HG03342 (cell line): Measurements from ENCODE around the gene CLEC16A.
A peak's percentile ranks its signal among the peaks of the same experiment; 100 is the strongest.

Experiments
- ATAC-seq: cut with Tn5 transposase; IDR thresholded peaks from one replicate; pipeline ENCODE4 v1.9.1; 2021; ENCODE audit warnings: mild to moderate bottlenecking, moderate library complexity; ENCODE audit not compliant: unreplicated experiment

CLEC16A gene

DNA sequence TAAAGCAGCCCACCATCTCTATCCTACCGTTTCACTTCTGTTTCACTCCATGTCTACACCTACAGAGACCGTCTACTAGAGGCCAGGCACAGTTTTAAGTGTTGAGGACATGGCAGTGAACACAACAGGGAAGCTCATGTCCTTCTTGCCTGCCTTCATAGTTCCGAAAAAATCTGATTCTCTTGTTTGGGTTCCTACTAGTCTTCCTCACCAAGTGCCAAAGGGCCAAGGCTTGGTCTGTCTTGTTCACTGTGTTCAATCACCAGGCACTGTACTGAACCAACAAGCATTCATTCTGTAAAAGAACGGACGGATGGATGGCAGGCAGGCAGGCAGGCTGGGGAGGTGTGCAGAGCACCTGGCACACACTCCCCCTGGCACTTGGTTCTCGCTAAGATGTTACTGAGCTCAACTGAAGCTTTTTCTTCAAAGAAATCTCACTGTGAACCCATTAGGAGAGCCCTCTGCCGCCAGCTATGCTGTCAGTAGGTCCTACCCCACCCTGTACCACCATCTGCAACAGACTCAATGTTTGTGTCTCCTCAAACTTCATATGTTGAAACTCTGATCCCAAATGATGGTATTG lies 4.6 kb upstream of the CLEC16A start:
- ATAC-seq: no peak

GRCh38 chr16:10940501-10941079 lies 3.8 kb upstream of the CLEC16A start:
- no peak for ATAC-seq

GRCh38 chr16:10941127-10941933 lies 3.0 kb upstream of the CLEC16A start:
- no peak for ATAC-seq

GRCh38 chr16:10941935-10942351 lies 2.4 kb upstream of the CLEC16A start:
- ATAC-seq: peak; percentile 5

- peak; percentile 54 for ATAC-seq
Observed at GRCh38 chr16:10942352-10943063, 1.9 kb upstream of the CLEC16A start, which contains the start of gene DEXI. Gene DEXI (minus strand): TSS chr16:10942468. CDS start chr16:10942005, 463 bp downstream.

DNA sequence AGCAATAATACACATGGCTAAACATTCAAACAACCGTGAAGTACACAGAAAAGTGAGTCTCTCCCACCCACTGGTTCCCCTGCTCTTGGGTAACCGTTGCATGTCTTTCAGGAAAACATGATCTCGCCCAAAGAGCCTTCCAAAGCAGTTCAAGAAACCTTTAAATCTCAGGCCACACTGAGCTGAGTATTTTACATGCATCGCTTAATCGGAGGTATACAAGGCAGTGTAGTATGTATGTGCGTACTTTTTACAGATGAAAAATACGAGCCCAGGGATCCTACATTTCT lies 1.4 kb upstream of the CLEC16A start:
- no peak for ATAC-seq

DNA sequence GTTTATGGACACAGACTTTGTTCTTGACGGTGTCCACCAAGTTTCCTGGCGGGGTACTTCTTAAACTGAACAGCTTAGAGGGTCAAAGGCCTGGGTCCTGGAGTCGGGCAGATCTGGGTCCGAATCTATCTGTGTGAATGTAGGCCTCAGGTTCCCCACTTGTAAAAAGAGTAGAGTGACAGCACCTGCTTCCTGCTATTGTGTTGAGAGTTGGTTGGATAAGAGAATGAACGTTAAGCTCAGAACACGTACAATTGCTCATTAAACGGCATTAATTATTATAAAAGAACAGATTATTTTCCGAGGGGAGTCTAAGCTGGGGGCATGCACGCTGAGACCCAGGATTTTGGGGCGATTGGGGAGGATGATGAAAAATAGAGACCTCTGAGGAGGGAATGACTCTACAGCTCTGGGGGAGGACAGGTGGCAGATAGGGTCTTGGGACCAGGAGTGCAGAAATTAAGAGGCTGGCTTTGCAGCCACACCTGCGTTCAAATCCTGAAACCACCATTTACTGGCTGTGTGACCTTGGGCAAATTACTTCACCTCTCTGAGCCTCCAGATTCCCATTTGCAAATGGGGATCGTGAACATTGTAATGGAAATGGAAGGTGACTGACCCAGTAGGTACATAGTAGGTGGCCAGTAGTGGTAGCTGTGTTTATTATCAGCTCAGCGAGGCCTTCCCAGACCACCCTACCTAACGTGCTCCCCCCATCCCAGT lies 862 bp downstream of the CLEC16A start:
- no peak for ATAC-seq

GRCh38 chr16:10946308-10946707 lies 1.9 kb downstream of the CLEC16A start:
- no peak for ATAC-seq

DNA sequence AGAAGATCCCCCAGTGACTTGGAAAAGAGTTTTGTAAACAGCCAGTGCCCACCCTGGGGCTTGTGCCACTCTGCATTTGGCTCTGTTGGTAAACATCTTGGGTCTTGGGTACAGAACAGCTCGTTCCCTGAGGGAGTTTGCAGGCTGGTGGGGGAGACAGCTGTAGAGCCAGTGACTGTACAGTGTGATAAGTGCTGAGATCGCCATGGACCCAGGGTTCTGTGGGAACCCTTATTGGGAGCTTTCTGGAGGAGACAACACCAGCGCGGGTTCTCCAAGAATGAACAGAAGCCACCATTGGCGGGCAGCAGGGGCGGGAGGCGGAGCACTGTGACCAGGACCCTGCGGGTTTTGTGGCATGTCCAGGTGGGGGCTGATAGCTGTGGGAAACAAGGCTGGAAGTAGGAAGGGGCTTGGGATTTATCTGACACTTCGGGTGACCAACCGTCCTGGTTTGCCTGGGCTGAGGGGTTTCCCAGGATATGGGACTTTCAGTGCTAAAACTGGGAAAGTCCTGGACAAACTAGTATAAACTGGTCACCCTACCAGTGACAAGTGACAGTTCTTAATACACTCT lies 2.9 kb downstream of the CLEC16A start:
- ATAC-seq: no peak

- peak; percentile 75 for ATAC-seq
Observed at GRCh38 chr16:10949424-10949970, 5.1 kb downstream of the CLEC16A start.

- ATAC-seq: no peak
Observed at GRCh38 chr16:10950393-10950792, 6.0 kb downstream of the CLEC16A start.

DNA sequence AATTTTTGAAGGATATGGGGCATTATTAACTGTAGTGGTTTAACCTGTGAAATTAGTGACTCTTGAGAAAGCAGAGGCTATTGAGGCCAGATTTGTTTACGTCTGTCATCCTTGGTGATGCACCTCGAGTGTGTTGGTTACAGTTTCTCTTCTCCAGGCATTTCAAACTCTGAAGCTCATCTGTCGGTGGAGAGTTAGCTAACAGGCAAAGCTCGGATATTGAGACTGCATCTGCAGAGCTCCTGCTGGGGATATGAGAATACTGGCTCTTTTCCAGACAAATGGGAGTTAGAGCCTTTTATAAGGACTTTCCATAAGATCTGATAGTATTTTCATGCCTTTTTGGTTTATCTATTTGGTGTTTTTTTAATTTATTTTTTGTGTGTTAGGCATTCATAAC lies 6.7 kb downstream of the CLEC16A start:
- no peak for ATAC-seq

DNA sequence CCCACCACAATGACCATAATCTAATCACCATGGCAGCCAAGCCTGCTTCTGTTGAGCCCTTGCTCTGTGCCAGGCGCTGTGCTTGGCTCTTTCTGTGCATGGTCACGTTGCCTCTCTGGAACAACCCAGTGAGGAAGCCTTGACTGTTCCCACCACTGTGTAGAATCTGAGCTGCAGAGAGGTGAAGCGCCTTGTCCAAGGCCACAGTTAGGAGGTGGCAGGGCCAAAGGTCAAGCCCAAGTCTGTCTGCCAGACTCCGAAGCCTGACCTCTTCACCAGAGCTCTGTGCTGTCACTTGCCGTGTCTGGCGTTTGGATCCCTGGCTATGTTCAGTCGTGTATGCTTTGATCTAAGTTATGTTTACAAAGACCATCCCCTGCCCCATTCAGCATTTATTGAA lies 10.5 kb downstream of the CLEC16A start:
- ATAC-seq: no peak

DNA sequence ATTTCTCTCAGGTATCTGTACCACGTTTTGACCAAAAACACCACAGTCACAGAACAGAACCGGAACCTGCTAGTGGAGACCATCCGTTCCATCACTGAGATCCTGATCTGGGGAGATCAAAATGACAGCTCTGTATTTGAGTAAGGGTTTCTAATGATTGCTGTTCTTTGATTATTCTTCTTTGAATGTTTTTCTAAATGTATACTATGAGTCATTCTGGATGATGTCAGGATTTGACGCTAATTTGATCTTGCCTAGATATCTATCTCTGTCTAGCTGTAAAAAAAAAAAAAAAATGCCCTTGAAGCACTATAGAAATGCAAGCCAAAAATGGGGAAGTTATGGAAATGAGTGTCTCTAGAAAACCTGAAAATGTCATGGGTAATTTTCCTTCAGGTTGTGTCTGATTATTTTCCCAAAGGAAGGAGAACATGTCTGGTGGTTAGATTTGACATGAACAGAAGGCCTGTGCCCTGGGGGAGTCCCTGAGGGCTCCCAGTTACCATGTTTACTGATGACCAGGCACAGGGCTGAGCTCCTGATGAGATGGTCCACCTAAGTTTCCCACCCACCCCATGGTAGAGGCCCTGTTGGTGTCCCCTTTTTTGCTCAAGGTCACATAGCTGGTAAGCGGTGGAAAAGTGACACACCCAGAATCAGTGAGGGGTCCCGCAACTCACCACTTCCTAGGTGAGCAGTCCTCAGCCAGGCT lies 13.6 kb downstream of the CLEC16A start:
- no peak for ATAC-seq

- ATAC-seq: no peak
Observed at GRCh38 chr16:10959161-10959560, 14.8 kb downstream of the CLEC16A start.

DNA sequence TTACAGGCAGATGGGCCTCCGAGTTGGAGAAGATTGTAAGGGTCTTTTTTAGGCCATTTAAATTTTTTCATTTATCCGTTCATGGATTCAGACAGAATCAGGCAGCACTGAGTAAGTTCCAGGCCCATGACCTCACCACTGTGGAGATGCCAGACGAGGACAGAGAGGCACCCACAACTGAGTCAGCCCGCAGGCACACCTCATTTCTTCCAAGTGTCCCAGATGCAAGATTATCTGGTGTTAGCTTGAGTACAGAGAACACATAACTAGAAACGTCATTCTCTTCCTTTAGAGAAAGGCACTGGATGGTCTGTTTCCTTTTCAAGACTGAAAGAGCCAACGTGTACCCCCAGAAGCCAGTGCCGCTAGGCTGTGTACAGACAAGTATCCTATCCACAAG lies 16.9 kb downstream of the CLEC16A start:
- ATAC-seq: no peak

DNA sequence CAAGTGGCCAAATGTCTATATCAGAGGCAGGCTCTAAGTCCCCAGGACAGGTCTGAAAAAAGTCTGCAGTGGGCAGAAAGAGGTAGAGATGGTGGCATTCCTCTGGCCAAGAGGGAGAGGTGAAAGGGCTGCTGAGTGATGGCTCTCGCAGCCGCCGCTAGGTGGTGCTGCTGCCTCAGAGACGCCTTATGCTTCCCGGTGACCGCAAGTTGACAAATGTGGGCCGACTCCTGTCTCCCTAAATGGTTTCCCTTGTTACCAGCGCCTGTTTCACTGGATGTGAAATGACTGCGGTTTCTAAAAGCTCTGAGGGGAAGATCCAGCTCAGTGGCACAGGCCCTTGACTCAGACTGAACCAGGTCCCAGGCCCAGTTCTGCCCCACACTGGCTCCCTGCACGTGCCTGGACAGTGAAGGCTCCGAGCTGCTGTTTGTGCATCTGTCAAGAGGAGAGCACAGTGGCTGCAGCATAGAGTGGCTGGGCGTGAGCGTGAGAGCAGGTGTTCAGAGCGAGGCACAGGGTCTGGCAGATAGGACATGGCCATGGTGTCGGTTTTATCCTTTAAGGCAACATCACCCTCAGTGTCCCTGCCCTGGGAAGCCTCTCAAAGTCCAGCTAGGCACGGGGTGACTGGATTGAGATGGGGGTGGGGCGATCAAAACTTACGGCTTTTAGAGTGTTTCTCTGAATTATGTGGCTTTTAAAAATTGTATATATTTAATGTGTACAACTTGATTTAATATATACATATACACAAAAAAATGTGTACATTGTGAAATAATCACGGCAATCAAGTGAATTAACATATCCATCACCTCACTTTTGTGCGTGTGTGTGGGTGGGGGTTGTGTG lies 19.9 kb downstream of the CLEC16A start:
- peak; percentile 54 for ATAC-seq

DNA sequence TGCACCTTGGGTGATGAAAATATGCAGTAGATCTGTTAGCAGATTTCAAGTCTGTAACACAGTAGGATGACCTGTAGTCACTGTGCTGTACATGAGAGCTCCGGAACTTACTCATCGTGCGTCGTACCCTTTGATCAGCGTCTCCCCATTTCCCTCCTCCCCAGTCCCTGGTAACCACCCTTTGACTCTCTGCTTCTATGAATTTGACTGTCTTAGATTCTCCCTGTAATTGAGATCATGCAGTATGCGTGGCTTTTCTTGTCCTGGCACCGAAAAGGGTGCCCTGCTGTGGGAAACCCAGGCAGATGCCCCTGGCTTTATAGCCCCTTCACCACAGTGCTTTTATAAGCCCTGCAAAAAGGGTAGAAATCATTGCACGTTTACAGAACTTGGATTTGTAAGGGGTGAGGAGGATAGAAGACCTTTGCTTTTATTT lies 20.5 kb downstream of the CLEC16A start:
- ATAC-seq: no peak
